Measurements from ENCODE around the gene CLDN10. TPM values are rescaled to one million over a fixed set of nuclear protein-coding genes. Genes with fewer than 3 reads are reported as not detected.

CLDN10 gene
- total RNA-seq, 1 experiment from 2014 or later = 10.5 TPM

DNA sequence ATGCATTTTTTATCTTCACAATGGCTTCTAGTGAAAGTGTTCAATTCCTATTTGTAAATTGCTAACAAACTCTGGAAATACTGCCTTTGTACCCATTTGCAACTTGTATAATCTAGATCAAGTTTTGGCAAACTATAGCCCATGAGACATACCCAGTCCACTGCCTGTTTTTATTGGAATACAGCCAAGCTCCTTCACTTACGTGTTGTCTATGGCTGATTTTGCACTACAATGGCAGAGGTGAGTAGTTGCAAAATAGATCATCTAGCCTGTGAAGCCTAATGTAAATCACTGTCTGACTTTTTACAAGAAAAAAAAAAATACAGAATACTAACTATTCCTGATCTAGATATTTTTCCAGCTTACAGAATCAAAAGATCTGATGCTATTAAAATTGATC lies 54.8 kb downstream of the CLDN10 start:
- intact Hi-C loops (cut with micrococcal nuclease; ENCODE audit: unreplicated experiment) = no loop called here
- no peak for DNase-seq (ENCODE audit: low read depth, low spot score)
- no peak overlapping the region for H3K27ac ChIP-seq (ENCODE audit: low read length)
- H3K27me3 ChIP-seq (ENCODE audit: control insufficient read depth, insufficient read depth, low read length) = no peaks in the 10 kb centered on the region
- no peaks in the 10 kb centered on the region for H3K9me3 ChIP-seq (ENCODE audit: control insufficient read depth, insufficient read depth, low read depth, low read length)
- ChIA-PET POLR2A (no interaction called here), CTCF (interaction anchor here (0.5 kb wide), 1 partner anchor 27 kb away, joined by 3 read pairs; no protein-coding TSS in a partner anchor)
- no peak for TF ChIP-seq SIN3A (IDR thresholded peaks at IDR 0.05; ENCODE audit: borderline replicate concordance, insufficient read depth, low read depth, low read length)
- no peak for TF ChIP-seq POLR2AphosphoS5 (IDR thresholded peaks at IDR 0.05; ENCODE audit: low read depth, low read length)
- TF ChIP-seq, protein P1, sequence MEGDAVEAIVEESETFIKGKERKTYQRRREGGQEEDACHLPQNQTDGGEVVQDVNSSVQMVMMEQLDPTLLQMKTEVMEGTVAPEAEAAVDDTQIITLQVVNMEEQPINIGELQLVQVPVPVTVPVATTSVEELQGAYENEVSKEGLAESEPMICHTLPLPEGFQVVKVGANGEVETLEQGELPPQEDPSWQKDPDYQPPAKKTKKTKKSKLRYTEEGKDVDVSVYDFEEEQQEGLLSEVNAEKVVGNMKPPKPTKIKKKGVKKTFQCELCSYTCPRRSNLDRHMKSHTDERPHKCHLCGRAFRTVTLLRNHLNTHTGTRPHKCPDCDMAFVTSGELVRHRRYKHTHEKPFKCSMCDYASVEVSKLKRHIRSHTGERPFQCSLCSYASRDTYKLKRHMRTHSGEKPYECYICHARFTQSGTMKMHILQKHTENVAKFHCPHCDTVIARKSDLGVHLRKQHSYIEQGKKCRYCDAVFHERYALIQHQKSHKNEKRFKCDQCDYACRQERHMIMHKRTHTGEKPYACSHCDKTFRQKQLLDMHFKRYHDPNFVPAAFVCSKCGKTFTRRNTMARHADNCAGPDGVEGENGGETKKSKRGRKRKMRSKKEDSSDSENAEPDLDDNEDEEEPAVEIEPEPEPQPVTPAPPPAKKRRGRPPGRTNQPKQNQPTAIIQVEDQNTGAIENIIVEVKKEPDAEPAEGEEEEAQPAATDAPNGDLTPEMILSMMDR (IDR thresholded peaks at IDR 0.05) = no peak
- no peak for ATAC-seq
- in situ Hi-C loops (cut with HindIII; ENCODE audit: low pct_unique_long_range_greater_than_20kb, low sequenced_read_pairs) = no loop called here
- no peak overlapping the region for H3K4me3 ChIP-seq (ENCODE audit: low read depth in 2 of 2, low read length in 2 of 2)
- no TSS peak for BruUV-seq (replicated peaks)
- no peaks in the 10 kb centered on the region; the same call in 1 of the 2 replicates for H3K36me3 ChIP-seq (ENCODE audit: control insufficient read depth, insufficient read depth, low read length)
- H3K4me1 ChIP-seq (ENCODE audit: control insufficient read depth, insufficient read depth, low read length) = no peaks in the 10 kb centered on the region

DNA sequence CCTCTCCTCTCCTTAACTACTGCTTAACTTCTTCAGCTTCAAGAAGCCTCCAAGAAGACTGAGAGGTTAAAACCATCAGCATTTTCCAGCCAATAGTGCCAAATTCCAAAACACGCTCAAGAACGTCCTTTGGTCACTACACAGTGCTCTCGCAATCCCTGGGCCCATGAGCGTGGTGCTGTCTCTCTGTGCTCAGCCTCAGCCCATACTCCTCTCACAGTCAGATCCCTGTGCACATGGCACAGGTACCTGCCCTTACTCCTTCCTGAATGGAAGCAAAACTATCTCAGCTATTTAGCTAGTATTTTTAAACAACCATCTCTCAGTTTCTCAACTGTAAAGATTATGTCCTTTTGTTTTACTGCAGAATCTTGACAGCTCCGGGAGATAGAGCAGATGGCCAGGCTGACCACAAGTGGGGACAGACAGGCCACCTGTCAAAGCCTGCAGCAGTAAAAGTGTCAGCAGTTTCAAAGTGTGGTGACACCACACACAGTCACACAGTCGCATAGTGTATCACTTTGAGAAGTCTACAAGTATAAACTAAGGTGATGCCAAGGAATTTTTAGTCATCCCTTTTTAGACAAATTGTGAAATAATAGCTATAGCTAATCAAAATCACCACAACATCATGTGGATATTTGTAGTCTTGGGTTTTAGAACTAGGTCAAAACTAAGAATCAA lies 56.3 kb downstream of the CLDN10 start:
- Histone ChIP-seq H3K27ac (ENCODE audit: low read length) (no peak overlapping the region), H3K36me3 (ENCODE audit: control insufficient read depth, insufficient read depth, low read length) (no peaks in the 10 kb centered on the region; the same call in 1 of the 2 replicates), H3K4me1 (ENCODE audit: control insufficient read depth, insufficient read depth, low read length) (no peaks in the 10 kb centered on the region), H3K4me3 (ENCODE audit: low read depth in 2 of 2, low read length in 2 of 2) (no peak overlapping the region), H3K9me3 (ENCODE audit: control insufficient read depth, insufficient read depth, low read depth, low read length) (no peaks in the 10 kb centered on the region), H3K27me3 (ENCODE audit: control insufficient read depth, insufficient read depth, low read length) (no peaks in the 10 kb centered on the region)
- DNase-seq (ENCODE audit: low read depth, low spot score) (no peak), ATAC-seq (no peak)
- POLR2A ChIA-PET = no interaction called here
- TF ChIP-seq POLR2AphosphoS5 (IDR thresholded peaks at IDR 0.05; ENCODE audit: low read depth, low read length) (no peak), SIN3A (IDR thresholded peaks at IDR 0.05; ENCODE audit: borderline replicate concordance, insufficient read depth, low read depth, low read length) (no peak), REST (IDR thresholded peaks at IDR 0.05; ENCODE audit: insufficient read depth in 1 of 2, low read depth in 2 of 2, low read length in 1 of 2) (no peak), TCF7L2 (IDR thresholded peaks at IDR 0.05; ENCODE audit: low read depth, low read length) (no peak)
- TF ChIP-seq, protein P1 (IDR thresholded peaks at IDR 0.05) = no peak
- BruUV-seq (replicated peaks) = no TSS peak
- intact Hi-C loops (cut with micrococcal nuclease; ENCODE audit: unreplicated experiment) (no loop called here), in situ Hi-C loops (cut with HindIII; ENCODE audit: low pct_unique_long_range_greater_than_20kb, low sequenced_read_pairs) (no loop called here)
- CTCF ChIA-PET = no interaction called here
